ENCODE measurements around the gene CLEC12A. TPM values are rescaled to one million over a fixed set of nuclear protein-coding genes. Genes with fewer than 3 reads are reported as not detected.
"Not testable (repeated sequence)": the region's sequence is repeated elsewhere in the genome, so short reads cannot be mapped to it uniquely, and the experiment has no call there.

CLEC12A gene
- total and polyA plus RNA-seq, 2 donors from 2014 or later, result 1.3 to 4.8 TPM

- Histone ChIP-seq H3K9me3 (ENCODE audit: control insufficient read depth in 2 of 3, insufficient read depth in 1 of 3, low read length in 3 of 3) (no peaks in the 10 kb centered on the region), H3K4me3 (ENCODE audit: low read length in 3 of 3) (no peak overlapping the region), H3K27ac (ENCODE audit: low read depth in 2 of 2, low read length in 2 of 2) (no peak overlapping the region), H3K9ac (ENCODE audit: low read length in 3 of 3) (no peak overlapping the region), H3K36me3 (ENCODE audit: control insufficient read depth in 2 of 3, insufficient read depth in 3 of 3, low read length in 3 of 3) (no peaks in the 10 kb centered on the region), H3K27me3 (ENCODE audit: control insufficient read depth, insufficient read depth, low read length) (no peaks in the 10 kb centered on the region), H3K4me1 (ENCODE audit: control insufficient read depth in 2 of 3, insufficient read depth in 2 of 3, low read depth in 1 of 3, low read length in 3 of 3) (no peaks in the 10 kb centered on the region)
- no peak for TF ChIP-seq CTCF (IDR thresholded peaks at IDR 0.05; ENCODE audit: borderline replicate concordance, extremely low read depth, insufficient read depth)
- intact Hi-C loops (cut with DNase I), result no loop called here
- no peak for FAIRE-seq
- DNase-seq, result no peak
Measured at GRCh38 chr12:10025236-10025635, 54.0 kb downstream of the CLEC12A start.

GRCh38 chr12:10026666-10027065 is 55.5 kb downstream of the CLEC12A start:
- H3K9me3 ChIP-seq (ENCODE audit: control insufficient read depth in 2 of 3, insufficient read depth in 1 of 3, low read length in 3 of 3); intact Hi-C loops (cut with DNase I); H3K9ac ChIP-seq (ENCODE audit: low read length in 3 of 3); H3K27ac ChIP-seq (ENCODE audit: low read depth in 2 of 2, low read length in 2 of 2); H3K36me3 ChIP-seq (ENCODE audit: control insufficient read depth in 2 of 3, insufficient read depth in 3 of 3, low read length in 3 of 3); DNase-seq; H3K27me3 ChIP-seq (ENCODE audit: control insufficient read depth, insufficient read depth, low read length); H3K4me1 ChIP-seq (ENCODE audit: control insufficient read depth in 2 of 3, insufficient read depth in 2 of 3, low read depth in 1 of 3, low read length in 3 of 3); H3K4me3 ChIP-seq (ENCODE audit: low read length in 3 of 3); FAIRE-seq: not testable (repeated sequence)

DNA sequence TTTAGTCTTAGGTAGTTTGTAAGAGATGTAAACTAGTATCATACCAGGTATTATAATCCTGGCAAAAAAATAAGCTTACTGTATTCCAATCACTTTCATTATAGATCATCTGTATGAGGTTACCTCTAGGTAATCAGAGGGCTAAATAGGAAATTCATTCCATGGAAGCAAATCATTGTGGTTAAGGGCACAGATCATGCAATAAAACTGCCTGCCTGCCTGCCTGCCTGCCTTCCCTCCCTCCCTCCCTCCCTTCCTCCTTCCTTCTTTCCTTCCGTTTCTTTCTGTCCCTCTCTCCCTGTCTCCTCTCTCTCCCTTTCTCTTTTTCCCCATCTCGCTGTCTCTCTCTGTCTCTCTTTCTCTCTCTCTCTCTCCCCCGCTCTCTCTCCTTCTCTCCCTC is 56.1 kb downstream of the CLEC12A start:
- no peaks in the 10 kb centered on the region for H3K27me3 ChIP-seq (ENCODE audit: control insufficient read depth, insufficient read depth, low read length)
- no peak for TF ChIP-seq CTCF (IDR thresholded peaks at IDR 0.05; ENCODE audit: borderline replicate concordance, extremely low read depth, insufficient read depth)
- no peaks in the 10 kb centered on the region for H3K9me3 ChIP-seq (ENCODE audit: control insufficient read depth in 2 of 3, insufficient read depth in 1 of 3, low read length in 3 of 3)
- H3K36me3 ChIP-seq (ENCODE audit: control insufficient read depth in 2 of 3, insufficient read depth in 3 of 3, low read length in 3 of 3), result no peaks in the 10 kb centered on the region
- H3K27ac ChIP-seq (ENCODE audit: low read depth in 2 of 2, low read length in 2 of 2), result no peak overlapping the region
- no peaks in the 10 kb centered on the region for H3K4me1 ChIP-seq (ENCODE audit: control insufficient read depth in 2 of 3, insufficient read depth in 2 of 3, low read depth in 1 of 3, low read length in 3 of 3)
- no peak overlapping the region for H3K9ac ChIP-seq (ENCODE audit: low read length in 3 of 3)
- DNase-seq (no peak), FAIRE-seq (no peak)
- intact Hi-C loops (cut with DNase I), result no loop called here
- H3K4me3 ChIP-seq (ENCODE audit: low read length in 3 of 3), result no peak overlapping the region

DNA sequence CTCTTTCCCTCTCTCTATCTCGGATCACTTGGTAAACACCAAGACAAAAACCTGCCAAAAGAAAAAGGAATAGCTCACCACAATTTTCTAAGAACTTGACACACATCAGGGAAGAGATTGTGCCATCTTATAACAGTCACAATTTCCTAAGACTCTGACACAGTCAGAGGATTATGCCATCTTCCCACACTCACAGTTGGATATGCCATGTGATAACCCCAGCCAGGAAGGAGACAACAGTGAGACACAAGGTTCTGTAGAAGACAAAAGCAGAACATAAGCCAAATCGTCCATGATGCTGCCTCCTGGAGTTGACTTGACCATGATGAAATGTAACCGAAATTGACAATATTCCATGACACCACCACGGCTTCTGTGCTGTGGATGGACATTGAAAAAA is 56.5 kb downstream of the CLEC12A start:
- intact Hi-C loops (cut with DNase I), result no loop called here
- FAIRE-seq, result no peak

More for the DNA sequence above, 56.5 kb downstream of the CLEC12A start:
- no peaks in the 10 kb centered on the region for H3K4me1 ChIP-seq (ENCODE audit: control insufficient read depth in 2 of 3, insufficient read depth in 2 of 3, low read depth in 1 of 3, low read length in 3 of 3)
- no peaks in the 10 kb centered on the region for H3K9me3 ChIP-seq (ENCODE audit: control insufficient read depth in 2 of 3, insufficient read depth in 1 of 3, low read length in 3 of 3)
- H3K27me3 ChIP-seq (ENCODE audit: control insufficient read depth, insufficient read depth, low read length), result no peaks in the 10 kb centered on the region
- no peak overlapping the region for H3K4me3 ChIP-seq (ENCODE audit: low read length in 3 of 3)
- H3K9ac ChIP-seq (ENCODE audit: low read length in 3 of 3), result no peak overlapping the region
- H3K36me3 ChIP-seq (ENCODE audit: control insufficient read depth in 2 of 3, insufficient read depth in 3 of 3, low read length in 3 of 3), result no peaks in the 10 kb centered on the region
- no peak for DNase-seq
- TF ChIP-seq CTCF (IDR thresholded peaks at IDR 0.05; ENCODE audit: borderline replicate concordance, extremely low read depth, insufficient read depth), result no peak
- no peak overlapping the region for H3K27ac ChIP-seq (ENCODE audit: low read depth in 2 of 2, low read length in 2 of 2)

All from kidney (tissue), 14 donors.